A172 (cell line): ENCODE data around the gene SPRY1. TPM values are rescaled to one million over a fixed set of nuclear protein-coding genes. Genes with fewer than 3 reads are reported as not detected.

Source experiments
- DNase-seq: peaks from one replicate; pipeline ENCODE4 v3.0.0-alpha.2; 2015; ENCODE audit warnings: low spot score
- total RNA-seq: library from RNA; depleted of rRNA; stranded (reverse); fragments of >200 nt; shearing (Covaris generic); gene quantifications from 2 replicates; pipeline ENCODE4 v1.2.3, GENCODE V29; 2014; rRNA removed

The SPRY1 gene
- 0.05 TPM in 1 of 2 replicates, not detected in the other for total RNA-seq

- DNase-seq = peak; percentile 79
Measured at GRCh38 chr4:123396307-123397143, at the start of gene SPRY1. Gene SPRY1, plus strand, starts transcription at chr4:123396795. Its CDS starts 4,797 bp downstream, at chr4:123401592.

DNA sequence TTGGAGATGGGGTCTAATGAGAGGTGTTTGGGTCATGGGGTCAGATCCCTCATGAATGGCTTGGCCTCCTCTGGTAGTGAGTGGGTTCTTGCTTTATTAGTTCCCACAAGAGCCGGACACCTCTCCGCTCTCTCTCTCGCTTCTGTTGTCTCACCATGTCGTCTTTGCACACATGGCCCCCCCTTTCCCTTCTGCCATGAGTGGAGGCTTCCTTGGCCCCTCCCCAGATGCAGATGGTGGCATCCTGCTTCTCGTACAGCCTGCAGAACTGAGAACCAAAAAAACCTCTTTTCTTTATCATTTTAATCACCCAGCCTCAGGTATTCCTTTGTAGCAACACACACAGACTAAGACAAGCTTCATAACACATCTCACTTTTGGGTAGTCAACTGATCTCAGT is 49.6 kb upstream of the SPRY1 start:
- no peak for DNase-seq

- DNase-seq = no peak
Measured at GRCh38 chr4:123348946-123349345, 47.6 kb upstream of the SPRY1 start.

GRCh38 chr4:123349421-123350190 is 47.0 kb upstream of the SPRY1 start:
- peak; percentile 28 for DNase-seq

DNA sequence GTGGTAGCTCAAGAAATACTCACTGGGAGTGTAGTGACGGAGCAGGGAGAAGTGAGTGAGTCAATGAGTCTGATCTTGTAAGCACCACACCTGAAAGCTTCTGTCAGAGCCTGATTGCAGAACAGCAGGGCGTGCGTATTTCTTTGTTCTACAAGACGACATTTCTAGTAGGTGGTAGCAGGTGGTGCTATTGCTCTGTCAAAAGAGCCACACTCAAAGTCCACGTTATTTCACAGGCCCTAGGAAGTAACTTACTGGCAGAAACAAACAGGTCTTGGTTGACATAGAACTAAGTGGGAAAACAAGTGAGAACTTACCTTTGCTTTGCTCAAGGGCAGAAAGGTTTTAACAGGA is 46.4 kb upstream of the SPRY1 start:
- DNase-seq = no peak

- DNase-seq = no peak
Measured at GRCh38 chr4:123350726-123351125, 45.9 kb upstream of the SPRY1 start.

DNA sequence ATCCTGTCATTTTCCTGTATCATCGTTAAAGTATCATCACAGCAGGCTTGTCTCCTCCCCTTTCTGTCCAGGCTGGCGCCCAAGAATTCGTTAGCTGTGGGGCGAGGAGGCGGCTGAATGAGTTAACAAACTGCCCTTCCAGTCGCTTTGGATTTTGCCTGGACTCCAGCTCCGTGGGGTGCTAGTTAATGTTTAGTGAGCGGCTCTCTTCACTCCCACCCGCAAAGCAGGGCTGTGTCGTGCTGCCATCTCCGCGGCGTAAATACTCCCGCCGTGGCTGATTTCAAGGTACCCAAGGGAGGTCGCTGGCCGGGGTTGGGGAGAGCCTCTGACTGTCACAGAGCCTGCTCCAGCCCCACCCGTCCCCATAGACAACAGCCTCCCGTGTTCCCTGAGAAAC is 44.9 kb upstream of the SPRY1 start:
- DNase-seq = no peak

DNA sequence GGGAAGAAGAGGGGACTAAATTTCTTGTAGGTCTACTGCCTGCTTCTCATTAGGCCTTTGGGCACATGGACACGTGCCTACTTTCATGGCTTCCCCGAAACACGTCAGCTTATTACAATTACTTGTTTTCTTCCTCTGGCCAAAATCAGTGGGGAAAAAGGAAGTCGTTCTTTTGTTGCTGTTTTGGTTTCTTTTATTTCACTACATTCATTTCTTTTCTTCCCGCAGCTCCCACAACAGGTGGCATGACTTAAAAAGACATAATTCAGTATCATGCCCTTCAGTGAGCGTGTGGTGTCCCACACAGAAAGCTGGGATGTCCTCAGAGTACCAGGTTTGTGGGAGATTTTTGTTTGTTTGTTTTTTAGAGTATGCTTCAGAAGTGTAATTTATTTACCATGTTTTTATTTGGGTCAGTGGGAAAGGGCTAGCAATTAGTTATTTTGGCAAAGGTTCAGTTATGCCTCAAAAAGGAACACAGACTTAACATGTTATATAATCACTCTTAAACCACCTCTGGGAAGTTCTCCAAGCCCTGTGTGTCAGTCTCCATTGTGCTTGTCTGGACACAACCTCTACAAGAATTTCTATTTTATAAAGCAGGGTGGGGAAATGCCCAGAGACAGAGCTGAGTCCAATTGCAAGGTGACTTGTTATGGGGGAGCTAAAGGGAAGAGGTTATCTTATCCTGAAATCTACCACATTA is 44.2 kb upstream of the SPRY1 start:
- peak; percentile 12 for DNase-seq

DNA sequence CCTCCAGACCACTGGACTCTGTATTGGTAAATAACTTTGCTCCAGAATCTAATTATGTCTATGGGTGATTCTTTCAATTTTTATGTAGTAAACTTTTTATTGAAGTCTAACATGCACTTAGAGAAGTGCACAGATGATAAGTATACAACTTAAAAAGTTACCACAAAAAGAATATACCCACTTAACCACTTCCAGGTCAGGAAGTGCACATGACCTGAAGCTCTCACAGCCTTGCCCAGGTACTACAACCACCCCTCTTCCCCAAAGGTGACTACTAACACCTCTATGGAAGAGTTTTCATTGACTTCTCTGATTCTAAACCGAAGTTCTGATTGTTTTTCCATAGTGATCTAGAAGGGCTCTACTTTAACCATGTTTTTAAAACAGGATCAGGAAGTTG is 43.6 kb upstream of the SPRY1 start:
- no peak for DNase-seq

GRCh38 chr4:123353656-123354055 is 42.9 kb upstream of the SPRY1 start:
- DNase-seq = no peak

DNA sequence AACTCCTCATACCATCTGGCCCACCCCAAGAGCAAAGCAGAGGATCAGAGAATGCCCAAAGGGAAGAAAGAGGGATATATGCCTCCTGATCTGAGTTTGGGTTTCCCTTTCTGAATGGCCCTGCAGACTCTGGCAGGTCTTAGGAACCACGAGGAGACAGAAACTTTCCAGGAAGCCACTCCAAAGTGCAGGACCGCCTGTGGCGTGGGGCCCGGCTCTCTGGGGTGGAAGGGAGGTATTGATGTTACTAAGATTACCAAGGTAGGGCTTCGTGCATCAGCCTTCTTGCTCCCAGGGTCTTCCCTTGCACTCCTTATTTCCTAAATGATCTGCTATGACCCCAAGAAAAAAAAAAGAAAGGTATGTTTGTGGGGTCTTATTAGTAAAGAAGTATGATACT is 41.9 kb upstream of the SPRY1 start:
- DNase-seq = no peak

GRCh38 chr4:123356921-123357320 is 39.7 kb upstream of the SPRY1 start:
- DNase-seq = no peak

GRCh38 chr4:123359449-123360315 is 36.9 kb upstream of the SPRY1 start:
- no peak for DNase-seq

DNA sequence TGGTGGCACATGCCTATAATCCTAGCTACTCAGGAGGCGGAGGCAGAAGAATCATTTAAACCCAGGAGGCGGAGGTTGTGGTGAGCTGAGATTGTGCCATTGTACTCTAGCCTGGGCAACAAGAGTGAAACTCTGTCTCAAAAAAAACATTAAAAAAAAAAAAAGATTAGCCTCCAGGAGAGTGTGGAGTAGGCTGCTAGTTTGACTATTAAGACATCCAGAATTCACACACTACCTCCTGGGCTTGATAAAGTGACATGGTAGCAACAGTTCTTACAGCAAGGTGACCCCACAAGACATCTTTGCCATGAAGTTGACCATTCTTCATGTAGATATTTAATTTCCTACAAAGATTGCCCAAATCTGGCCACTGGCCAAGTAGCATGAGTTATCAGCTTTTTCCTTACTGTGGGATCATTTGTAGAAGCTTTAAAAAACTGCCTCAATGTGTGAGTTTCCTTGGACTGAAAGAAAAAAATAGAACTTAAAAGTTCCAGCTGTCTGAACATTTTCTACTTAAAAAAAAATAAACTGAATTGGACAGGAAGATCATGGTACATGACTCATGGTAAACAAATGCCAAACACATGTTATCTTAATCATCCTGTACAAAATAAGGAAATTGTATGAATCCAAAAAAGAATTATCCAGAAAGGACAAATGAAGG is 35.3 kb upstream of the SPRY1 start:
- peak; percentile 55 for DNase-seq

GRCh38 chr4:123362103-123362502 is 34.5 kb upstream of the SPRY1 start:
- no peak for DNase-seq

- DNase-seq = no peak
Measured at GRCh38 chr4:123363729-123364128, 32.9 kb upstream of the SPRY1 start.

DNA sequence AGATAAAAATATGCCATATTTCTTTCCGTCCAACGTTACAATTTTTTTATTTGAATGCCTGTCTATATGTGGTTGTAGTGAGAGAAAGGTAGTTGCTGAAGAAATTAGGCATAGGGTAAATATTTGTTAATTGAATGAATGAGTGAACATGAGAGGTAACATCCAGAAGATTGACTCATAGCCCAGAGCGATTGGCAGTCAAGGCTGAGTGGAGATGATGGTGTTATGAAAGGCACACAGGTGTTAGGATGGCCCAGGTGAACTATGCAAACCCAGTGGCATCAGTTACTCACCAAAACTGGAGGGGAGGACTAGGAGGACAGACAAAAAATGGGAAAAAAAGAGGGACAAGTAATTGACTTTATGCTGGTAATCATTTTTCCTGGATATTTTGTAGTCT is 31.7 kb upstream of the SPRY1 start:
- DNase-seq = no peak

- no peak for DNase-seq
Measured at GRCh38 chr4:123365412-123365811, 31.2 kb upstream of the SPRY1 start.

GRCh38 chr4:123366144-123366748 is 30.3 kb upstream of the SPRY1 start:
- no peak for DNase-seq

- no peak for DNase-seq
Measured at GRCh38 chr4:123378794-123379193, 17.8 kb upstream of the SPRY1 start.
